Activated CD4-positive, alpha-beta T cell treated with anti-CD3 and anti-CD28 coated beads, Interleukin-2, Interleukin-6, amounts not matched to agents 100 ng/mL and 50 ng/mL, durations not matched to agents 16 hours and 8 hours (primary cell): ENCODE results near the gene PTPRCAP.

Experiments used
- DNase-seq: peaks from one replicate; pipeline ENCODE4 v3.0.0-alpha.2; 2020

Gene PTPRCAP

GRCh38 chr11:67423891-67424613 is 13.4 kb downstream of the PTPRCAP start:
- no peak for DNase-seq

- DNase-seq: no peak
Measured at GRCh38 chr11:67423466-67423865, 14.0 kb downstream of the PTPRCAP start.

DNA sequence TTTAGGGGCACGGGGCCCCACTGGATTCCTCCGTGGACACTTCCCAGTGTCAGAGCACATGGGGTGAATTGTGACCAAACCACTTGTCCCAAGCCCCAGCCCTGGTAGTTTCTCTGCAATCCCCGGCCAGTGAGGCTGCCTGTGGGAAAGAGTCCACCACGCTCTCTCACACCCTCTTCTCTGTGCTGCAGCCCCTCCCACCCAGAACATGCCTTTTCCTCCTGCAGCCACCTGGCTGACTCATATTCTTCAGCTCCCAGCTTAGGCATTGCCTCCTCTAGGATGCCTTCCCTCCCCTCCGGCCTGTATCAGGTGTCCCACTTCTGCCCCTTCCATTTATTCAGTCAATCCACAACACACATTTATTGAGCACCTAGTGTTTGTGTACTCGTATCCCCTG is 14.6 kb downstream of the PTPRCAP start:
- no peak for DNase-seq

GRCh38 chr11:67421430-67422031 is 16.0 kb downstream of the PTPRCAP start:
- no peak for DNase-seq

- peak; percentile 99 for DNase-seq
Measured at GRCh38 chr11:67420646-67421429, 16.6 kb downstream of the PTPRCAP start.

DNA sequence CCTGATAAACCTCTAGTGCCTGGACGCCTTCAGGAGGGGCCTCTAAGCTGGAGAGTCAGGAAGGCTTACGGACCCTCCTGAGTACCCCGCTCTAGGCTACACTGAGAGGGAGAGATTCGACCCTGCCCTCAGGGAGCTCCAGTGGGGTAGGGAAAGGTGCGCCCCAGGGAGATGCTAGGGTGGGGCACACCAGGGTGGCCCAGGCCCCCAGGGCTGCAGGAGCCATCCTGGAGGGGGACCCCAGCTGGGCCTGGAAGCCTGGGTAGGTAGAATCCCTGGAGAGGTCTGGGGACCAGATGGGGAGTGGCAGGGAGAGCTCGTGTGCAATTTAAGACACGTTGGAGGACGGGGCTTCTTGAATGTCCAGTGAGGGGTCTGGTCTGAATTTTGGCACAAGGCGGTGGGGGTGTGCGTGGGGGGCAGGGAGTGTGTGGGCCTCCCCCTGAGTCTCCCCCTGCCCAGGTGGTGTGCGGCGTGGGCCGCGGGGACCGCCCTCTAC is 17.3 kb downstream of the PTPRCAP start:
- no peak for DNase-seq

DNA sequence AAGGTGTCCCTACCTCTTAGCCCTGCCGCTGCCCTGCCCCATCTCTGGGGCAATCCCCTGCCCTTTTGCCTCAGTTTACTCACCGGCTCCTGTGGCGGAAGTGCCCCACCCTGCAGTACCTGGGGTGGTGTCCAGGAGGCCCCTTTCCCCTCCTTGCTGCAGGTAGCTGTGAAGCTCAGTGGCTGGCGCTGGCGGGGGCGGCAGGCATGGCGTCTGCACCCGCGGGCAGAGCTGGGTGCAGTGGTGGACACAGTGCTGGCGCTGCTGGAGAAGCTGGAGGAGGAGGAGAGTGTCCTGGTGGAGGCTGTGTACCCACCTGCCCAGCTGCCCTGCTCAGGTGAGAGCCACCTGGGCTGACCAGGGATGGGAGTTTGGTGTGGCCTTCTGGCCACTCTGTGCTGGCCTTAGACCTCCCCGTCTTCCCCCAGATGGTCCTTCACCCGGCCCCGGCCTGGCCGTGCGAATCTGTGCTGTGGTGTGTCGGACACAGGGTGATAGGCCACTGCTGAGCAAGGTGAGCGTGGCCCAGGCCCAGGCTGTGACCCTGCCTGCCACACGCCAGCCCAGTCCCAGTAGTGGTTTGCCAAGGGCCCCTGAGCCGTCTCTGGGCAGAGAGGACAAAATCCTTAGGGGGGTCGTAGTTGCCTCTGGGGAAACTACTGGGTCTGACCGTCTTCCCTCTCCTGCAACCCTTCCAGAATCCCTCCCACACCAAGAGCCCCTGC is 18.0 kb downstream of the PTPRCAP start:
- DNase-seq: no peak

DNA sequence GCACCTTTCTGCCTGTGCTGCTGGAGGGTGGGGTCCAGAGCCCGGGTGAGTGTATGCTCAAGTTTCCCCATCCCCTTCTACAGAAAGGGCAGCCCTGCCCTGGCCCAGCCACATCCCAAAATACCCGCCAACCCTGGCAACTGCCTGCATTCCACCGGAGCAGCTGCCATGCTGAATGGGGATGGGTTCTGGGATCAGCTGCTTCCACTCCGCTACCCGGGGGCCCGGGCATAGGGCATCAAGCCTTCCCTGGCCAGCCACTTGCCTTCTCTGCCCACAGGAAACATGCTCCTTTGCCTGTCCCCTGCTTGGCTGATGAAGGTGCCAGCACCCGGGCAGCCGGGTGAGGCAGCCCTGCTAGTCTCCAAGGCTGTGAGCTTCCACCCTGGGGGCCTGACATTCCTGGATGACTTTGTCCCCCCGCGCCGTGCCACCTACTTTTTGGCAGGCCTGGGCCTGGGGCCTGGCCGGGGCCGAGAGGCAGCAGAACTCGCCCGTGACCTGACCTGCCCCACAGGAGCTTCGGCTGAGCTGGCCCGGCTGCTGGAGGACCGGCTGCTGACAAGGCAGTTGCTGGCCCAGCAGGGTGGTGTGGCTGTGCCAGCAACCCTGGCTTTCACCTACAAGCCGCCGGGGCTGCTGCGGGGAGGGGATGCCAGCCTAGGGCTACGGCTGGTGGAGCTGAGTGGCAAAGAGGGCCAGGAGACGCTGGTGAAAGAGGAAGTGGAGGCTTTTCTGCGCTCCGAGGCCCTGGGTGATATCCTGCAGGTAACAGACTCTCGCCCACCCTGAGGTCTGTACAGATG is 18.8 kb downstream of the PTPRCAP start:
- DNase-seq: no peak

DNA sequence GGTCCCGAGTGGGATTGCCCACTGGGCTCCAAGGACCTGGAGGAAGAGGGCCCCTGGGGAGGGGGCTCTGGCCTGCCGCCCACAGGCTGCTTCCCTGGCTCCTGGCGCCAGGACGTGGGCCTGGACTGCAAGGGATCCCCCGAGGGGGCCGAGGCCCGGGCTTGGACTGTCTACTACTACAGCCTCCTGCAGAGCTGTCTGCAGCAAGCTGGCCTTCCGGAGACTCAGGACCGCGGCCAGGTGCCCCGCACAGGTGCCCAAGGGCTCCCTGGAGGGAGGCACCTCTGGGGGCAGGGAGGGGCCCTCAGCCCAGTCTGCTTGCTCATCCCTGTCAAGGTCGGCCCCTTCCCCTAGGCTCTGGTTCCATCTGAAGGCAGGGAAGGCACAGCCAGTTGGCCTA is 20.1 kb downstream of the PTPRCAP start:
- DNase-seq: no peak

DNA sequence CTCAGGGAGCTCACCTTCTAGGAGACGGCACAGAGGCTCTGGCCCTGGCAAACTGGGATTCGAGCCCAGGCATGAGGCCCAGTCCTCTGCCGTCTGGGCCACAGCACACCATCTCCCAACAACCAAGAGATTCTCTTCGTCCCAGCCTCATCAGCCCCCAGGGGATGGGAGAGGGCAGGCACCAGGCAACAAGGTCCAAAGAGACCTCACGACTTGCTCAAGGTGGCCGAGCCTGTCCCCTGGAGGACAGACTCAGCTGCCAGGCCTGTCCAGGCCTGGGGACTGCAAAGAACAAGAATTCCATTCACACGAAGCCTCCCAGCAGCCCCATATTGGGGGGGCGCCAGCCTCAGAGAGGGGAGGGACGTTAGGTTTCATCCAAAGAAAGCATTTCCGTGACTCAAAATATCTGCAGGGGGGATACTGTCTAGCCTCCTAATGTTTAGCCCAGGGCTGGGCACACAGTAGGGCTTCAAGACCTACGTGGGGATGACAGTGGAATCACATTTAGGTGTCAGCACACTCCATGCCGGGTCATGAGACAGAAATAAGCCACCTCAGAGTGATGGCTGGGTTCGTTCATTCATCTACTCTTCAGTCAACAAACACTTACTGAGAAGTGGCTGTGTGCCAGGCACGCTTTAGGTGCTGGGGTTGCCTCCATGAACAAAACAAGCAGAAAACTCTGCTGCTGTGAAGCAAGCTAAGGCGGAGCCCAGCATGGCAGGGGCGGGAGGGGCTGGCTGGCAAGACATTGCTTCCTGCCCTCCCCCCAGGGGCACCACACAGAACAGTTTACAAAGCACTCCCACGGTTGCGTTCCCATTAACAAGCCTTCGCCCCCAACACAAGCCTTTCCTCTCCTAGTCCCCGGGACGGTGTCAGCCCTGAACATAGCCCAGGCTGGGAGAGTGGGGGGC is 20.8 kb downstream of the PTPRCAP start:
- DNase-seq: no peak

GRCh38 chr11:67415501-67416304 is 21.8 kb downstream of the PTPRCAP start, which contains the start of gene CARNS1:
CARNS1 (plus strand) TSS chr11:67415678; CDS start chr11:67416200, 522 bp downstream.
- DNase-seq: no peak

GRCh38 chr11:67413266-67413849 is 24.1 kb downstream of the PTPRCAP start:
- DNase-seq: no peak

GRCh38 chr11:67412495-67413179 is 24.8 kb downstream of the PTPRCAP start:
- DNase-seq: no peak

DNA sequence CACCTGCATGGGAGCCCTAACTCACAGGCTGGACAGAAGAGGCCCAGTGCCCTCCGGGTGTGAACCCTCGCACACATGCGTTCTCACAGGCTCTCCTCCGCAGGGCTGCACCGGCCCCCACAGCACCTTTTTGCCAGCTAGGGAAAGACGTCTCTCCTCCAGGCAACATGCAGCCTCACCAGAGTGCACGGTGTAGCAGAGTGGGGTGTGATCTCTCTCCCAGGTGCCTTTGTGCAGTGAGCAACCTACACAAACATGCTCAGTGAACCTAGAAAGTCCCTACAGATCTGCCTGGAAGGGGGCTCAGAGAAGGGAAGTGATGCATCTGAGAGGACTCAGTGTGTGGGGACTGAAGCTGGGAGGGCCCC is 25.7 kb downstream of the PTPRCAP start:
- DNase-seq: no peak

- DNase-seq: no peak
Measured at GRCh38 chr11:67410984-67411784, 26.3 kb downstream of the PTPRCAP start.

DNA sequence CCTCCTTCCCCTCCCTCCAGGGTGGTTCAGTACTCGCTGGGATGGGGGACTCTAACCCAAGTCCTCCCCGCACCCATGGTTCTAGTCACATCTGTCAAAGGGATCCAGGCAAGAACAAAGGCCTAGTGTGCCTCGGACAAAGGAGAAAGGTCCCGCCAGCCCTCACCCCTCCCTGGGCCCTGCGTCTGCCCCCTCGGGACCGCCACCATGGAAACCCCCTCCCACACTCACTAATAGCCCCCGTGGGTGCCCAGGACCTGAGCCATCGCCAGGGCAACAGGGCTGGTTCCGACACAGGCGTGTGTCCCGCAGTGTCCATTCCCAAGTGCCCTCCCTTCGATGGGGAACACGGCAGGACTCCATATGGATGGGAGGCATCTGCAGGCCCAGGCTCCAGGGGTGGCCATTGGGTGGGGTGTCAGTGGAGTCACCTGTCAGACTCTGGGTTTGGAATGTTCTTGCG is 27.1 kb downstream of the PTPRCAP start:
- no peak for DNase-seq

- DNase-seq: no peak
Measured at GRCh38 chr11:67409781-67410368, 27.6 kb downstream of the PTPRCAP start.

- peak; percentile 90 for DNase-seq
Measured at GRCh38 chr11:67409261-67409666, 28.2 kb downstream of the PTPRCAP start.
